AG09319 (cell line): Measurements from ENCODE around the gene FGF19.

Source experiments
- DNase-seq: peaks from one replicate; pipeline ENCODE4 v3.0.0-alpha.2; 2010; ENCODE audit warnings: low read depth; ENCODE audit errors: extremely low read depth
- CTCF ChIP-seq: IDR thresholded peaks from 2 replicates; pipeline ENCODE4 v1.5.1; 2011; ENCODE audit warnings: low read depth, mild to moderate bottlenecking, inconsistent platforms, low read length, moderate library complexity

FGF19 gene

GRCh38 chr11:69663326-69663725 lies 40.5 kb downstream of the FGF19 start:
- DNase-seq: no peak

GRCh38 chr11:69662806-69663205 lies 41.0 kb downstream of the FGF19 start:
- no peak for DNase-seq
- TF ChIP-seq CTCF: no peak

More at GRCh38 chr11:69663326-69663725, 40.5 kb downstream of the FGF19 start:
- no peak for TF ChIP-seq CTCF

GRCh38 chr11:69662021-69662698 lies 41.7 kb downstream of the FGF19 start:
- no peak for DNase-seq
- TF ChIP-seq CTCF: no peak; the same call in 1 of the 2 replicates

- TF ChIP-seq CTCF: no peak
Observed at GRCh38 chr11:69661413-69661715, 42.5 kb downstream of the FGF19 start.

GRCh38 chr11:69660001-69660500 lies 43.8 kb downstream of the FGF19 start:
- no peak for DNase-seq
- TF ChIP-seq CTCF: no peak

More at GRCh38 chr11:69661413-69661715, 42.5 kb downstream of the FGF19 start:
- DNase-seq: no peak

- no peak for DNase-seq
- no peak for TF ChIP-seq CTCF
Observed at GRCh38 chr11:69659591-69659990, 44.2 kb downstream of the FGF19 start.

GRCh38 chr11:69658626-69659450 lies 45.0 kb downstream of the FGF19 start:
- no peak for DNase-seq
- no peak for TF ChIP-seq CTCF
